ENCODE data around the gene ZNF525.
"Not testable (repeated sequence)": the region's sequence is repeated elsewhere in the genome, so short reads cannot be mapped to it uniquely, and the experiment has no call there.

ZNF525 gene

DNA sequence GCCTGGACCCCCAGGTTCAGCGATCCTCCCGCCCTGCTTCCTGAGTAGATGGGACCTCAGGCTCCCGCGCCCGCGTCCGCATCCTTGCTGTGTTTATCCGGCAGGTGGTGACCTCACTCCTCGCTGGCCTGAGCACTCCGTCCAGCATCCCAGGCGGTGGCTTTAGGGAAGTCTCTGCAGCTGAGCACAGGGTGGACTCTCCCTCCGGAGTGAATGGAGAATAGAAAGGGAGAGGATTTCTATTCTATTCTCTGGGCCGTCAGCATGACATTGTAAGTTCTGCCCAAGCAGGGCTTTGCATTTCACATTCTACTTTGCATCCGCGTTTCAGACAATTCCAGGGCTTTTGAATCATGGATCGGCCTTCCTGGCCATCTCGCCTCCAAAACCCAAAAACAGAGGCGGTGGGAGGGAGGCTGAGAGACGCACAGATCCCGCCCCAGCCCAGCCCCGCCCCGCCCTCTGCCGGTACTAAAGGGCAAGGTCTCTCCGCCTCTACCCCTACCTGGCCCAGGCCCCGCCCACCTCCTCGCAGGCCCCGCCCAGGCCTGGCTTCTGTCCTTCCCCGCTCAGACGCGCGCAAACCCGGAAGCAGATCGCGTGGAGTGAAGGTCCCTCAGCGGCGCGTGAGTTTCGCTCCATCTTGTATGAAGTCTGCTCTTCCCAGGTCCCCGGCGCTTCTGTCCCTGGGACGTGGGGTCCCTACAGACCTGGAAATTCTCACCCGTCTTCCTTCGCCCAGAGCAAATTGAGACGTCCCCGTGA lies at the start of gene ZNF525:
Gene ZNF525 (plus strand): TSS at position 572 of the 765 bp plus-strand sequence. CDS start 6,577 bp downstream, outside the sequence.
- H3K27ac ChIP-seq, result peak within 1 kb of the TSS; percentile 81
- TF ChIP-seq ZFX (IDR thresholded peaks at IDR 0.05), result no peak
- TF ChIP-seq, protein P1, sequence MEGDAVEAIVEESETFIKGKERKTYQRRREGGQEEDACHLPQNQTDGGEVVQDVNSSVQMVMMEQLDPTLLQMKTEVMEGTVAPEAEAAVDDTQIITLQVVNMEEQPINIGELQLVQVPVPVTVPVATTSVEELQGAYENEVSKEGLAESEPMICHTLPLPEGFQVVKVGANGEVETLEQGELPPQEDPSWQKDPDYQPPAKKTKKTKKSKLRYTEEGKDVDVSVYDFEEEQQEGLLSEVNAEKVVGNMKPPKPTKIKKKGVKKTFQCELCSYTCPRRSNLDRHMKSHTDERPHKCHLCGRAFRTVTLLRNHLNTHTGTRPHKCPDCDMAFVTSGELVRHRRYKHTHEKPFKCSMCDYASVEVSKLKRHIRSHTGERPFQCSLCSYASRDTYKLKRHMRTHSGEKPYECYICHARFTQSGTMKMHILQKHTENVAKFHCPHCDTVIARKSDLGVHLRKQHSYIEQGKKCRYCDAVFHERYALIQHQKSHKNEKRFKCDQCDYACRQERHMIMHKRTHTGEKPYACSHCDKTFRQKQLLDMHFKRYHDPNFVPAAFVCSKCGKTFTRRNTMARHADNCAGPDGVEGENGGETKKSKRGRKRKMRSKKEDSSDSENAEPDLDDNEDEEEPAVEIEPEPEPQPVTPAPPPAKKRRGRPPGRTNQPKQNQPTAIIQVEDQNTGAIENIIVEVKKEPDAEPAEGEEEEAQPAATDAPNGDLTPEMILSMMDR (conservative IDR thresholded peaks at IDR 0.05), result peak; percentile 20

DNA sequence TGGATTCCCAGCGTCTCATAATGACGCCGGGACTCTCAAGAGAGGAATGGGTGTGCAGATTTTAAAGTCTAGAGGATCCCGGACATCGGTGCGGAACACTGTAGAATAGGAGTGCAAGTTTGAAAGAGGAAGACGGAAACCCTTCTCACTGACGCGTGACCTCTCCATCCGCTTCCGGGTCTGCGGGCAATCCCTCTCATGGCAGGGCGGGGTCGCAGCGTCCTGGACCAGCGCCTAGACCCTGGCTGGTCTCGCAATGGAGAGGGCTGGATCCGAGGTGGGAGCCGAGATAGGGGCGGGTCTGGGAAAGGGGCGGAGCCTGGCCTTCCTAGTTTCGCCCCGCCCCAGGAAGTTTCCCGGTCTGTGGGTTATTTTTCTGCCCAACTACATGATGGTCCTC lies 36.5 kb upstream of the ZNF525 start:
- H3K27ac ChIP-seq, result no peak overlapping the region
- TF ChIP-seq, protein P1 (conservative IDR thresholded peaks at IDR 0.05), result no peak
- TF ChIP-seq ZFX (IDR thresholded peaks at IDR 0.05), result no peak

DNA sequence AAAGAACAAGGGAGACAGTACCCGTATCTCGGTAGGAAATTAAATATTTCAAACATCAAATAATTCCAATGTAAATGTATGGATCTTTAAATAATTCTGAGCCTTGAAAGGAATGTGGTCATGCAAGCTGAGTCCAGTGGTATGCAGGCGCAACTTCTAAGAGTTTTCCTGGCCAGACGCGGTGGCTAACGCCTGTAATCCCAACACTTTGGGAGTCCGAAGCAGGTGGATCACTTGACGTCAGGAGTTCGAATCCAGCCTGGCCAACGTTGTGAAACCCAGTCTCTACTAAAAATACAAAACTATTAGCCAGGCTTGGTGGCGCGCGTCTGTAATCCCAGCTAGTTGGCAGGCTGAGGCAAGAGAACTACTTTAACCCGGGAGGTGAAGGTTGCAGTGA lies 33.0 kb upstream of the ZNF525 start:
- H3K27ac ChIP-seq, result no peak overlapping the region; the same call in 1 of the 2 replicates
- TF ChIP-seq, protein P1 (conservative IDR thresholded peaks at IDR 0.05), result no peak
- no peak for TF ChIP-seq ZFX (IDR thresholded peaks at IDR 0.05)

DNA sequence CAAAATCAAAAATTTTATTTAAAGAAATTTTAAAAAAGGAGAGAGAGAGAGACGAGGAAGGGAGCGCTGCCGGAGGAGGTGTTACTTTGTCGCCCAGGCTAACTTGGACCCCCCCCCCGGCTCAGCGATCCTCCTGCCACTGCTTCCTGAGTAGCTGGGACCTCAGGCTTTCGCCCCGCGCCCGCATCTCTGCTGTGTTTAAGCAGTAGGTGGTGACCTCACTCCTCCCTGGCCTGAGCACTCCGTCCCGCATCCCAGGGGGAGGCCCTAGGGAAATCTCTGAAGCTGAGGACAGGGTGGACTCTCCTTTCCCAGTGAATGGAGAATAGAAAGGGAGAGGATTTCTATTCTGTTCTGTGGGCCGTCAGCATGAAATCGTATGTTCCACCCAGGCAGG lies 32.4 kb upstream of the ZNF525 start:
- peak overlapping the region; percentile 73; the same call in 1 of the 2 replicates for H3K27ac ChIP-seq
- TF ChIP-seq, protein P1 (conservative IDR thresholded peaks at IDR 0.05), result no peak
- no peak for TF ChIP-seq ZFX (IDR thresholded peaks at IDR 0.05)

DNA sequence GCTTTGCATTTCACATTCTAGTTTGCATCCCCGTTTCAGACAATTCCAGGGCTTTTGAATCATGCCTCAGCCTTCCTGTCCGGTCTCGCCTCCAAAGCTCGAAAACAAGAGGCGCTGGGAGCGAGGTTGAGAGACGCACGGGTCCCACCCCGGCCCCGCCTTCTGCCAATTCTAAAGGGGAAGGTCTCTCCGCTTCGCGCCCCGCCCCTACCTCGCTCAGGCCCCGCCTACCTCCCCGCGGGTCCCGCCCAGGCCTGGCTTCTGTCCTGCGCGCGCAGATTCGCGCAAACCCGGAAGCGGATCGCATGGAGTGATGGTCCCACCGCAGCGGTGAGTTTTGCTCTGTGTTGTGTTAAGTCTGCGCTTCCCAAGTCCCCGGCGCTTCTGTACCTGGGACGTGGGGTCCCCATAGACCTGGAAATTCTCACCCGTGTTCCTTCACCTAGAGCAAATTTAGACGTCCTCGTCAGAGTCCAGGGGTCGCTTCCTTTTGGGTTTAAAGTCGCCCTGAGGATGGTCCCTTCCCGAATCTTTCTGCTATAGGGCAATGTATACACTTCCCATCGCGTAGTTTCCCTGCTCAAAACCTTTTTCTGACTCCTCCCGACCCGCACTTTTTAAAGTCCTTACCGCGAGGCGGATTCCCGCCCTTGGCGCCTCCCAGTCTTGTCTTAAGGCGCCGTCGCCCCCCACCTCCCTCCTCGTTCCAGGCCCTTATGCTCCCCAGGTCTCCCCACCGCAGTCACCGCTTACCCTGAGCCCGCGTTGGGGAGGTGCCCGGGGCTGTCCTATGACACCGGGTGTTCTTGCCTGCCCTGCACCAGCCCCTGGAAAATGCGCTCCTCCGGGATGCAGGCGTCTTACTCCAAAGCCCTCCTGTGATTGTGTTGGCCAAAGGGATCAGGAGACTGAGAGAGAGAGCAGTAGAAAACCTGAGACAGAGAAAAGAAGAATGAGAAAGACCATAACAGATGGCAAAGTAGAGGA lies 31.7 kb upstream of the ZNF525 start, which contains the start of gene ZNF845:
Gene ZNF845 (plus strand): TSS at position 287 of the 987 bp plus-strand sequence. CDS start 7,559 bp downstream, outside the sequence.
- peak within 1 kb of the TSS; percentile 73 for H3K27ac ChIP-seq
- no peak for TF ChIP-seq ZFX (IDR thresholded peaks at IDR 0.05)
- TF ChIP-seq, protein P1 (conservative IDR thresholded peaks at IDR 0.05), result no peak

DNA sequence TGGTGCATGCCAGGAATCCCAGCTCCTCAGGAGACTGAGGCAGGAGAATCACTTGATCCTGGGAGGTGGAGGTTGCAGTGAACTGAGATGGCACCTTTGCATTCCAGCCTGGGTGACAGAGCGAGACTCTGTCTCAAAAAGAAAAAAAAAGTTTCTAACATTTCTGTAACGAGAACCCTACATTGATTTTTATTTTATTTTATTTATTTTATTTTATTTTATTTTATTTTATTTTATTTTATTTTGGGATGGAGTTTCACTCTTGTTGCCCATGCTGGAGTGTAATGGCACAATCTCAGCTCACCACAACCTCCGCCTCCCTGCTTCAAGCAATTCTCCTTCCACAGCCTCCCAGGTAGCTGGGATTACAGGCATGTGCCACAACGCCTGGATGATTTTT lies 21.1 kb upstream of the ZNF525 start:
- H3K27ac ChIP-seq, result not testable (repeated sequence)

DNA sequence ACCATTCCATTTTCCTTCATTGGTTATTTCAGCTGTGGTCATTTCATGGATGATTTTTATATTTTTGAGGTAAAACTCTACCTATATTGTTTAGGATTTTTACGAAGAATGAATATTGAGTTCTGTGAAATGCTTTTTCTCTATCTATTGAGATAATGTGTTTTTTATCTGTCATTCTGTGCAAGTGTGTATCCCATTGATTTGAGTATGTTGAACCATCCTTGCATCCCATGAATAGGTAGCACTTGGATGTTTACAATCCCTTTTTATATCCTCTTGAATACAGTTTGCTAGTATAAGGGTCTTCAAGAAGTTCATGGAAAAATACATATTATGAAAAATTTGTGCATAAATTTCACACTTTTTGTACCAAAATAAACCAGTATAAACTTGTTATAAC lies 9.8 kb upstream of the ZNF525 start:
- no peak for TF ChIP-seq ZFX (IDR thresholded peaks at IDR 0.05)
- TF ChIP-seq, protein P1 (conservative IDR thresholded peaks at IDR 0.05), result no peak
- H3K27ac ChIP-seq, result no peak overlapping the region
